GM19023 (cell line): ENCODE data around the gene OGA.

Experiments used
- ATAC-seq: cut with Tn5 transposase; IDR thresholded peaks from one replicate; pipeline ENCODE4 v1.9.1; 2021; ENCODE audit warnings: mild to moderate bottlenecking, moderate library complexity; ENCODE audit not compliant: unreplicated experiment

The OGA gene

GRCh38 chr10:101837748-101838147 is 19.5 kb upstream of the OGA start:
- no peak for ATAC-seq

GRCh38 chr10:101835362-101835761 is 17.1 kb upstream of the OGA start:
- ATAC-seq, result no peak

- no peak for ATAC-seq
These were observed 16.1 kb upstream of the OGA start for GRCh38 chr10:101834341-101834740.

GRCh38 chr10:101833466-101833865 is 15.2 kb upstream of the OGA start:
- no peak for ATAC-seq

- no peak for ATAC-seq
These were observed 14.1 kb upstream of the OGA start for GRCh38 chr10:101832325-101832771.

- no peak for ATAC-seq
These were observed 13.0 kb upstream of the OGA start for GRCh38 chr10:101831169-101831811.

- ATAC-seq, result peak; percentile 61
These were observed 12.3 kb upstream of the OGA start for GRCh38 chr10:101830322-101831168.

GRCh38 chr10:101829561-101830315 is 11.5 kb upstream of the OGA start:
- peak; percentile 20 for ATAC-seq

GRCh38 chr10:101828766-101829551 is 10.7 kb upstream of the OGA start:
- ATAC-seq, result no peak

- ATAC-seq, result no peak
These were observed 9.8 kb upstream of the OGA start for GRCh38 chr10:101827919-101828600.

GRCh38 chr10:101826852-101827434 is 8.7 kb upstream of the OGA start:
- ATAC-seq, result no peak

GRCh38 chr10:101824736-101825135 is 6.5 kb upstream of the OGA start:
- no peak for ATAC-seq

- ATAC-seq, result peak; percentile 11
These were observed 809 bp upstream of the OGA start for GRCh38 chr10:101818872-101819633.

GRCh38 chr10:101817337-101818118 is 716 bp downstream of the OGA start:
- ATAC-seq, result peak; percentile 6

- ATAC-seq, result no peak
These were observed 1.3 kb downstream of the OGA start for GRCh38 chr10:101816913-101817336.

- no peak for ATAC-seq
These were observed 1.9 kb downstream of the OGA start for GRCh38 chr10:101816376-101816775.

GRCh38 chr10:101814466-101815071 is 3.7 kb downstream of the OGA start:
- no peak for ATAC-seq

- ATAC-seq, result no peak
These were observed 5.6 kb downstream of the OGA start for GRCh38 chr10:101812606-101813005.
